HT1080 (cell line): ENCODE measurements around the gene ADSL. TPM values are rescaled to one million over a fixed set of nuclear protein-coding genes. Genes with fewer than 3 reads are reported as not detected.

Experiments
- DNase-seq: peaks from one replicate; pipeline ENCODE4 v3.0.0-alpha.2; 2015; ENCODE audit warnings: low read depth
- total RNA-seq: library from RNA; depleted of rRNA; stranded (reverse); fragments of >200 nt; shearing (Covaris generic); gene quantifications from 2 replicates; pipeline ENCODE4 v1.2.3, GENCODE V29; 2014

The ADSL gene
- total RNA-seq, 1 experiment from 2014 or later: 211 TPM

DNA sequence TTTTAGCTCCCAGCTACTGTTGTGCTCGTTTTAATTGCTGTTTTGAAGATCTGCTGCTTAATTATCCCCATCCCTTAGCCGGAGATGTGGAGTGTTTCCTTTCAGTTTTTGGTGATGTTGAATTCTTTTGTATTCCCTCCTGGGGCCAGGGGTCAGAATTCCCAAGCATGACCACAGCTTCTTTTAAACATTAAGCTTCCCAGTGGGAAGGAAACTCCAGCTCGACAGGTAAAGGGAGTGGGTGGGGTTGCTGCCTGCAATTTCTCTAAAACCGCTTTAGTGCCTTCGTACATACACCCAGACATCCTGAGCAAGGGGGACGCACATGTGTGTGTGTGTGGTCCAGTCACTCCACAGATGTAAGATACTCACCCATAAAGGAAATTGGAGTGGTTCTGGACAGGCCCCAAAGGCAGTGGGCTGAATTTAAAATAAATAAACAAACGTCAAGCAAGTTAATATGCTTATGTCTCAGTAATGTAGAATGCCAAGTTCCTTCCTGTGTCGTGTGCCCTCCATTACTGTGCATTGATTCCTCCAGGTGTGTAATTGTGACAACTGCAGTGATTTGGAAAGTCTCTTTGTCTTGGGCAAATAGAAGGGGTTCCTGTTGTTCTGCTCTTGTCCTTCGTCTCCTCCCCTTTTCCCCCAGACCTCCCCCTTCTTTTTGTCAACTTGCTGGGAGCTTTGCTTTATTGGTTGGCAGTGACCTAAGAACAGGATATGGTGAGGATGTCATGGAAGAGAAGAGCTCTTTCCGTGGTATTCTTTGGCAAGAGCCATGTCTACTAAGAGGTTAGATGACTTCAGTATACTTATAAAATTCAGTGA lies 19.2 kb upstream of the ADSL start:
- DNase-seq: peak; percentile 56

DNA sequence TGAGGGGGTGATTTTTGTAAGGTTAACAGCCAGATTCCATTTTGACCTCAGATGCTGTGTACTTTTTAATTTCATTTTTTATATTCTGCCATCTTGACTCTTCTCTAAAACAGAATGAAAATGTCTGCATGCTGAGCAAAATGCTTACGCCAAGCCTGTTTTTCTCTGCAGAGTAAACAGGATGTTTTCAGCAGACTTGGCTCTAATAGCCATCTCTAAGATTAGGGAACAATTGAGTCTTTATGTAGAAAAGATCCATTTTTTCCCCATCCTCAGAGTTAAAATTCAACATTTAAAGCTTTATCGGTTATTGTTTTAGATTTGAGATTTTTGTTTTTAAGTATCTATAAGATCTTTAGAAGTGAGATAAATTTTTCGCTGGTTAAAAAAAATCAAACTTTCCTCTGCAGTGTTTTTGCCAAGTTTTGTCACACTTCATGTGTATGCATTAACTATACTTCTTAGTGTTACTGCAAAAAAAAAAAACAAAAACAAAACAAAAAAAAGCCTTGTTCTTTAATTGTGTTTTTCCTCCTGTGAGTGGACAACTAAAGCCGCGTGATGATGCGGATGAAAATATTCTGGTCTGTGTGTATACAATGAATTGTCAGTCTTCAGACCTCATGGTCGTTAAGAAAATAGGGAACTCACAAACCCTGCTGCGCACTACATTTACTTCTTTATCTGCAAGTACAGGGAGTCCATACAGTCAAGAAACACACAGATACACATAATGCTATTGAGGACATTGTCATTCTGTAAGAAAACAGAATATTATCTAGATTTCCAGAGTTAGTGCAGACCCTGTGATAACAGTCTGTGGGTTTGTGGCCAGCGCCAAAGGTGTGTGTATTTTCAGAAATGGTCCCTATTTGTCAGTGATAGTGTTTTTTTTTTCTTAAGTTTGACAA lies 17.5 kb upstream of the ADSL start:
- no peak for DNase-seq

DNA sequence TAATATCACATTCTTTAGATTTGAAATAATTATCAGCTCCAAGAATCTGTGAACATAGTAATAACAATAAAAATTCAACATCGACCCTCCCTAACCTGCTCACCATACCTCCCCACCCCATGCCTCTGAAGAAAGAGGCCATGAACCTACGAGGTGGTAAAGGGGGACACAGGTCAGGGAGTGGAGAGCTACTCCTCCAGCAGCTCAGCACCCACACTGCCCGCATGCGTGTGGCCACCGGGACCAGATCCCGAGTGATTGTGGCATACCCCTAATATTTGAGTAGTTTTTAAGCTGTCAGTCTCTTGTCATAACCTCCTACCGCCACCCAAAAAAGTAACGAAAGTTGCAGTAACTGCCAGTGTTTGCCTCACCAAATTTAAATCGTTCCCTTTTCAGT lies 16.8 kb upstream of the ADSL start:
- DNase-seq: no peak

DNA sequence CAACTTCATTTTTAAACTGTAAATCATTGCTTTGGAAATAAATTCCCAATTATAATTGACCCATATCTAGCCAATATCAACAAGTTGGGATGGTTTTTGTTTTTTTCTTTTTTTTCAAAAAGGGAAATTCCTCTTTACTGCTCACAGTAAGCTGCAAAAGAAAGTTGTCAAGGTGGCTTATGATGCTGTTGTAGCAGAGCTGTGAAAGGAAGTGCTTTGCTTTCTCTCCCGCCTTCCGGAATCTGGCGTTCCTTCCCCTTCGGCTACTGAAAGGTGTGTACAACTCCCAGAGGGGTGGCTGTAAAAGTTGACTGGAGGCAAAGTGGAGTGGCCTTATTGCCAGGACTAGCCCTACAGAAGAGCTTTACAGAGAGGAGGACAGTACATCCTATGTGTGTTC lies 16.2 kb upstream of the ADSL start:
- no peak for DNase-seq

DNA sequence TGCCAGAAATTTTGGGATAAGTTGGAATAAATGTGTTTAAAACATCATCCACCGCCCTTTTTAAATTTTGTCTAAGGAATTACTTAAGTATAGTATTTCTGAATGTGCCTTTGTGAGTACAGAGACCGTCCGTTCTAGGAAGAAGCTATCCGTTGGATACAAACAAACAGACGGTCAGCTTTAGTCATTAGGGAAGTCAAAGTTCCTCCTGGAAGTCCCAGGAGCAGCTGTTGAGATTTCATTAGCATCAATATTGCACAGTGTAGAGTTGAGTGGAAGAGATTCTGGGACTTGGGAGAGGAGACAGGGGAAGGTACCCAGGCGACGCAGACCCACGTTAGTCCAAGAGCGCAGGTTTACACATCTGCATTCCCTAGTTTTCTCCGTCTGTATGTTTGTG lies 15.7 kb upstream of the ADSL start:
- no peak for DNase-seq

DNA sequence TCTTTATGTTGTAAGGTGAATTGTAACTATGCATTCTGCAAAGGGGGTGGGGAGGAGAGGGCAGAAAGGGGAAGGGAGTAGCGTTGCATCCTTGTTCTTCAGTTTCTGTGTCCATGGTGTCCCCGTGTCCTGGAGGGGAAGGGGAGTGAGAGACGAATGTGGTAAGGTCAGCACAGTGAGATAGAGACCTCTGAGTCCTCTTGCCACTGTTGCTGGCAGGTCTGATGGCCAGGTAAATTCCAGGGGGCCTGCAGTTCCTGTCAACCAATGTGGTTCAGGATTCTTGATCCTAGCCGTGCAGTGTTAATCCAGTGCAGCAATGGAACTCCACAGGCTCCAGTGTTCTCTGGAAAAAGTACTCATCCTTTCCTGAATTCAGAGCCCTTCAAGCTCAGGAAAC lies 14.6 kb upstream of the ADSL start:
- DNase-seq: no peak

DNA sequence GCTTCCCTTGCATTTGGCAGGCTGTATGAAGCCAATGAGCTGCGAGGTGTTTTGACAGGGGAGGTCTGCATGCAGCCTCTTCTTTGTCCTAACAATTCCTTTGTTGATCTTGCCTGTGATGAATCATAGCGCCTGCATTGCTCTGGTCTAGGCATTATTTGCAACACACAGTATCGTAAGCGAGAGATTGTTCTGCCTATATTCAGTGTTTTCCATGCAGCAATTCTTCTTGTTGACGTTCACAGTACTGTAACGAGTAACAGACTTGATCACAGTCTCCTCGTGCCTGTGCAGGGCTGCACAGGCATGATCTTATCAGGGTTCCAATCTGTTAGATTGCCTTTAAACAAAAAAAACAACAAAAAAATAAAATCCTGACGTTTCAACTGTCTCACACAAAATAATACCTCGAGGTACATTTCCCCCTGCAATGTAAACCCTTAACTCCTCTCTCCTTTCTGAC lies 13.9 kb upstream of the ADSL start:
- no peak for DNase-seq

DNA sequence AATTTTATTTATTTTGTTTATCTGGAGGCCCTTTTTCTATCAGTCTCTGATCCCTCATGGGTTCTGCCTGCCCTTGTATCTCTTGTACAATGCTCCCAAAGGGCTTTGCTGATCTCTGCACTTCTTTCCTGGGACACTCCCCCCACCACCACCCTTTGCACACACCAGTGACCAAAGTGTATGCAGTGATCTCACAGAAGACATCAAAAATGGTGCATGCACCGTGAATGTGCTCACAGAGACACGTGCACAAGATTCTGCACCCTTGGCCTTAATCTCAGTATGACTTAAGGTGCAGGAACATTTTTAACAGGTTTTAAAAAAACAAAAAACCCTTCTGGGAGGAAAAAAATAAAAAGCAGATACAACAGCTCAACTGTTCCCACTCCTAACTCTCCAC lies 12.2 kb upstream of the ADSL start:
- no peak for DNase-seq

DNA sequence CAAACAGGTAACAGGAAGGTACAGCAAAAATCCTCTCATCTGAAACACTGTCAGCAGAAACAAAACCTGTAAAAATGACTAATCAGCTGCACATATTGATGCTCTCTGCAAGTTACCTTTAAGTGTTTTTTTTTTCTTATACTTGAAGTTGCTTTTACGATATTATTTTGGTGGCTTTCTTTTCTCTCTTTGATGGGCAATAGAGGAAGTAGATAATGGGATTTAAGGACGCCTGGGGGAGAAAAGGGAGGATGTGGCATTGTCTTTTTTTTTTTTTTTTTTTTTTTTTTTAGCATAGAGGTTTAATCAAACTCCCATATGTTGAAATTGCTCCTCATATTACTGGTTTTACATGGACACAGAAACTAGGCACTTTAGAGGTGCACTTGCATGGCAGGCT lies 11.4 kb upstream of the ADSL start:
- no peak for DNase-seq

DNA sequence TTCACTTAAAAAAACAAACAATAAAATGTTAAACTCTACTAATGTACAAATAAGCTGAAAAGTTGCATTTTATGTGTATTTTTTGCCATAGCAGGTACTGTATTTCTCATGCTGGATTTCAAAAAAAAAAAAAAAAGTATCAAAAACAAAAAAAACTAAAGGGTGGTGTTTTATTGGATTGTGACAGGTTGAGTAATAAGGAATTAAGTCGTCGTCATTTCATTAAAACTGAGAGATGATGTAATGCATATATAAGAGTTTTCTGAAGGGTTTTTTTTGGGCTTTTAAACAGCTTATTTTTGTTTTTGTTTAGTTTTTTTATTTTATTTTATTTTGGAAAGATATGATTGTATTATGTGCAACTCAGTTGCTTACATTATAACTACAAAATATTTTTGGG lies 10.9 kb upstream of the ADSL start:
- DNase-seq: no peak

DNA sequence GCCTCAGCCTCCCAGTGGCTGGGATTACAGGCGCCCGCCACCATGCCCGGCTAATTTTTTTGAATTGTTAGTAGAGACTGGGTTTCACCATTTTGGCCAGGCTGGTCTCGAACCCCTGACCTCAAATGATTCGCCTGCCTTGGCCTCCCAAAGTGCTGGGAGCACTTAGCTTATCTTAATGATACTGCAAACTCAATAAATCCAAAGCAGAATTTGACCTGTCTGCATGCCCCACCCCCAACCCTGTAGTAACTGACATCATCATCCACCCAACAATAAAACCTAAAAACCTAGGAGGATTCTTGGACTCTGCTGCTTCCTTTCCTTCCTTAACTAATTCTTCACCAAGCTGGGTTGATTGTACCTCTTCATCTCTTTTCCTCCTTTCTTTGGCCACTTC lies 6.3 kb upstream of the ADSL start:
- no peak for DNase-seq

DNA sequence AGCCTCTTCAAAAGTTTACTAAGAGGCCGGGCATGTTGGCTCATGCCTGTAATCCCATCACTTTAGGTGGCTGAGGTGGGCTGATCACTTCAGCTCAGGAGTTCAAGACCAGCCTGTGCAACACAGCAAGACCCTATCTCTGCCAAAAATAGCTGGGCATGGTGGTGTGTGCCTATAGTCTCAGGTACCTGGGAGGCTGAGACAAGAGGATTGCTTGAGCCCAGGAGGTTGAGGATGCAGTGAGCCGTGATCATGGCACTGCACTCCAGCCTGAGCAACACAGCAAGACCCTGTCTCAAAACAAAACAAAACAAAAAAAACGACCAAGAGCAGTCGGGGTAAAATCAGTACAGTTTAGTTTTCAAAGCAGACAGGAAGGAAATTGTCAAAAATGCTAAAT lies 4.7 kb upstream of the ADSL start:
- DNase-seq: no peak

DNA sequence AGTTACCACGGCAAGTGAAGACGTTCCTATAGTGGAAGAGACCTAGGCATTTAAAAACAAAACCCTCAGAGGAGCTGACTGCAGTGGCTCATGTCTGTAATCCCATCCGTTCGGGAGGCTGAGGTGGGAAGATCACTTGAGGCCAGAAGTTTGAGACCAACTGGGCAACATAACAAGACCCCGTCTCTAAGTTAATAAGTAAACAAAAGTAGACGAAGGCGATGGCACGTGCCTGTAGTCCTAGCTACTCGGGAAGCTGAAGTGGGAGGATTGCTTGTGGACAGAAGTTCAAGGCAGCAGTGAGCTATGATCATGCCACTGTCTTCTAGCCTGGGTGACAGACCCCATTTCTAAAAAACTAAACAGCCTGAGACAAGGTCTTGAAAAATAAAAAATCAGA lies 3.8 kb upstream of the ADSL start:
- DNase-seq: no peak

DNA sequence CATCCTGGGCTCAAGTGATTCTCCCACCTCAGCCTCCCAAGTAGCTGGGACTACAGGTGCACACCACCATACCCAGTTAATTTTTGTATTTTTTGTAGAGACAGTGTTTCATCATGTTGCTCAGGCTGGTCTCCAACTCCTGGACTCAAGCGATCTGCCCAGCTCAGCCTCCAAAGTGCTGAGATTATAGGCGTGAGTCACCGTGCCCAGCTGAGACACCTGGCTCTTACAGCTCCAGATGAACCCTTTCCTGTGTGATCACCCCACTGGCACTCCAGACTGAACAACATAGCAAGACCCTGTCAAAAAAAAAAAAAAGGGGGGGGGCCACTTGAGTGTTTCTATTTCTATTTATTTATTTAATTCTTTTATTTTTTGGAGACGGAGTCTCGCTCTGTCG lies 1.0 kb upstream of the ADSL start:
- peak; percentile 67 for DNase-seq

DNA sequence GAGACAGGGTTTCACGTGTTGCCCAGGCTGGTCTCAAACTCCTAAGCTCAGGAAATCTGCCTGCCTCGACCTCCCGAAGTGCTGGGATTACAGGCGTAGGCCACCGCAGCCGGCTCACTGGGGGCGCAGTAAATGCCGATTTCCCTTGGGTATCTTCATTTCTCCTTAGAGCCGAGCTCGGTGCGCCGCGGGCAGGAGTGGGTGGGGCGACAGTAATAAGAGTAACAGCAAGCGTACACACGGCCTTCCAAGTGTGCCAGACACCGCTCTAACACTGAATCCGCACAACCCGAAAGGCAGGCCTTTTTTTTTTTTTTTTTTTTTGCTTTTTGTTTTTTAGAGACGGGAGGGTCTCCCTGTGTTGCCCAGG lies 500 bp upstream of the ADSL start:
- no peak for DNase-seq

DNA sequence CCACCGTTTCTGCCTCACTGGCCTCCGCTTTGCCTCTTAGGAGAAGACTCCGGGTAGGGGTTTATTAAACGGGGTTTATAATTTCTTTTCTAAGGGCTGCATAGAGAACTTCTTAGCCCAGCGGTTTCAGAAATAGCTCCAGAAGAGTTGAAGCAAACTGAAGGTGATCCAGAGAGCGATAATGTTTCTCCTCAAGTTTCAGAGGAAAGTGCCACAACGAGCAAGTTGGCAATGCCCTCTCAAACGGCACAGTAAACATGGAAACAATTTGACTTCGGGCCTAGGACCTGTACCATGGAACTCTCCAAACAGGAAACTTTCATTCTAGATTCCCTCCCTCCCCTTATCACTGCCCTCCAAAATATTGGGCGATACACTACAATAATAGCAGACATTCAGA lies 1.0 kb downstream of the ADSL start:
- DNase-seq: no peak

DNA sequence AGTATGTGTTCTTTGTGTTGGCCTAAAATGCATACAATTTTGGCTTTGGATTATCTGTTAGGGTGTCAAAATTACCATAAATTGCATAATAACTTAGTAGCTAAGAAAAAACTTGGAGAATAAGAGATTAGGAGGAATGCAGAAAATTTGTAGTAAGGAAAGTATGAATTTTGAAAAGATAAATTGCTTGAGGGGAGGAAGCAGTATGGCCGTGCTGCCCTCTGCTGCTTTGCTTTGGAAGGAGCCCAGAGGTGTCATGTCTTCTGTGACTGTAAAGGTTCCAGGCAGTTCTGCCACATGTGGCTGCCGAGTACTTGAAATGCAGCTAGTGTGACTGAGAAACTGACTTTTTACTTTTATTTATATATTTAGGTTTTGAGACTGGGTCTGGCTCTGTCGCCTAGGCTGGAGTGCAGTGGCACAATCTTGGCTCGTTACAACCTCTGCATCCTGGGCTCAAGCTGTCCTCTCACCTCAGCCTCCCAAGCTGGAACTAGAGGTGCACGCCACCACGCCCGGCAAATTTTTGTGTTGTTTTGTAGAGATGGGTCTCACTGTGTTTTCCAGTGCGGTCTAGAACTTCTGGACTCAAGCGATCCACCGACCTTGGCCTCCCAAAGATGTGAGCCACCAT lies 1.8 kb downstream of the ADSL start:
- DNase-seq: peak; percentile 55

DNA sequence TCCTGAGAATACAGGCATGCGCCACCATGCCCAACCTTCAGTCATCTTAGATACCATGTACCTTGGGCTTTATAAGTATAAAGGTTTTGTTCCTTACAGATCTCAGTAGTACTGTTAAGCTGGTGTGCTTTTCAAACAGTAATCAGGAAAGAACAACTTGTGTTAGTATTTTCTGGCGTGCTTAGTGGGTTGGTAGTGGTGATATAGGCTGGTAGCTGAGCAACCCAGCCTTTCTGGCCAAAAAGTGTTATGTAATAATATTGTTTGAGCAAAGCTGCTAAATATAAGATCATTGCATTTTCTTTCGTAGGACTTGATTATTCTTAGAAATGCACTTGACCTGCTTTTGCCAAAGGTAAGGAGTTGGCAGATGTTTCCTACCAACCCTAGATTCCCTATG lies 6.5 kb downstream of the ADSL start:
- DNase-seq: no peak

DNA sequence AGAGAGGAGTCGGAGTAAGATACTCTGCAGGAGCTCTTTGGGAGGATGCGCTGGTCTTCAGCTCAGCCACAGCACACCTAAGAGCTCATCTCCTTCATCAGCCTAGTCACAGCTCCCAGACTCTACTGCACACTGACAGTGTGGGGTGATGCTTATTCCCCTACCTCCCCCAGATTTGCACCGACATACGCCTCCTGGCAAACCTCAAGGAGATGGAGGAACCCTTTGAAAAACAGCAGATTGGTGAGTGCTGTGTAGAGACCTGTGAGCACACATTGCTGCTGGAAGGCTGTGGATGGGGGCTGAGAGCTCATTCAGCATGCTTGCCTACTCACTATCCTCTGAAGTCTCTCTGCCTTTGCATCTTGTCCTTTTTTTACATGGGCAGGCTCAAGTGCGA lies 14.8 kb downstream of the ADSL start:
- DNase-seq: no peak

DNA sequence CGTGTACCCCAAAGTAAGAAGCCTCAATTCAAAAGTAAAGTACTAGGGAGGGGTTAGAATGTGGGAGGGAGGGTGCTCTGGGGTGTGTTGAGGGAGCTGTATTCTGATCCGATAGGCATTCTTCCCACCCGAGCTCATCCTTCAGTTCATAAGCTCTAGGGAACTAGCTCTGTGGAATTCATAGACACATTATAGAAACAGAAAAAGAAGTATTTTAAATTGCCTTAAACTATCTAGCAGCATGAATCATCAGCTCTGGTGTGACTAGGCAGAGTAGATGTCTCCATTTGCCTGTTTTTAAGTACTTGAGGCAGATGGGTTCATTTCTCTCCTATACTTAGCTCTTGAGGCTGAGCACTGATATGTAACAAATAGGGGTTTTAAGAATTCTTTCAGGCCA lies 16.8 kb downstream of the ADSL start:
- DNase-seq: no peak

DNA sequence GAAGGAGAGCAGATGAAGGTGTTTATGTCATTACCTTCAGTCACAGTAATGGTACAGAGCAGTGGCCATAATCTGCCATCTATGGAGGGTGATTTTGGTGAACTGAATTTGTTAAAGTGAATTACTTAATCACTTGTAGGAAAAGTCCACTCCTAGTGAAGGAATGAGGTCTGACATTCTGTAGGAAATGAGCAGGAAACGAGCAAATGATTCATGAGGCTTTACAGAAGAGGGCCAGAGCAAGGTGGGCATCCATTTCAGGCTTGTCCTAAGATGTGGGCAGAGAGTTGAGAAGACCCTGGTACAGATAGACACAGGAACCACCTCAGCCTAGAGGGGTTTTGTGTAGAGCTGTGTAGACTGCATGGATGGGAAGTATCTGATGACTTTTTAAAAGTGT lies 18.1 kb downstream of the ADSL start:
- DNase-seq: no peak

DNA sequence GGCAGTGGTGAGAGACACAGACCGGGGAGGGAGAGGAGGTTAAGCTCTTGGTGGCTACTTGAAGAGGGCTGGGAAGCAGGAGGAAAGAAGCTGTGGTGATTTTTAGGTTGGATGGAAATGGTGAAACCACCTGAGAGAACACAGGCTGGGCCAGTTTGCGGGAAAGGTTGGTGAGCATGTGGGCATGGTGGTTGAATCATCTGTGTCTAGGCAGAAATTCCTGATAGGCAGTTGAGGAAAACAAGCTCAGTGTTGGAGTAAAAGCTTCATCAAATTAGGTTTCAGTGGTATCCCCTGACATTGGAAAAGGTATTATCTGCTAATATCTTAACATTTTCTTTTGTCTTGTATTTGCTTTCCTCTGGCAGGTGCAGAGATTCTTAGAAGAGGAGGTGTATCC lies 19.8 kb downstream of the ADSL start:
- DNase-seq: no peak
